Right lobe of liver (tissue), 4 donors: Measurements from ENCODE around the gene NFASC.

Source experiments
- CTCF ChIP-seq, 4 donors: fragments of 200-600 bp in 3 of 4; fragments of 450-650 bp in 1 of 4; IDR thresholded peaks; one replicate each; pipeline versions ENCODE4 v1.5.1 to v1.8.0; 2016 to 2022; ENCODE audit warnings: antibody characterized with exemption in 4 of 4, mild to moderate bottlenecking in 2 of 4
- POLR2A ChIP-seq: fragments of 450-650 bp; IDR thresholded peaks from one replicate; pipeline ENCODE4 v1.6.1; 2017; ENCODE audit warnings: antibody characterized with exemption, mild to moderate bottlenecking
- donor health status: DM: no; HTN: no; CAD: no.
- donor health status: DM: no; HTN: no; CAD: no.
- donor health status: DM: no; HTN: yes; CAD: no.

GRCh38 chr1:205026181-205026580 is 155.5 kb downstream of the NFASC start:
- no peak for TF ChIP-seq POLR2A
- no peak for TF ChIP-seq CTCF (IDR thresholded peaks at IDR 0.05)
